HG03095 (cell line): ENCODE measurements around the gene GGN.
A peak's percentile ranks its signal among the peaks of the same experiment; 100 is the strongest.

ENCODE experiments used
- ATAC-seq: cut with Tn5 transposase; IDR thresholded peaks from one replicate; pipeline ENCODE4 v1.9.1; 2021; ENCODE audit warnings: moderate library complexity; ENCODE audit not compliant: unreplicated experiment

GGN gene

GRCh38 chr19:38388349-38389100 lies 691 bp upstream of the GGN start, which contains the start of gene SPRED3:
Gene SPRED3 (plus strand): TSS chr19:38388697. CDS start chr19:38390303, 1,606 bp downstream.
- ATAC-seq, result no peak

DNA sequence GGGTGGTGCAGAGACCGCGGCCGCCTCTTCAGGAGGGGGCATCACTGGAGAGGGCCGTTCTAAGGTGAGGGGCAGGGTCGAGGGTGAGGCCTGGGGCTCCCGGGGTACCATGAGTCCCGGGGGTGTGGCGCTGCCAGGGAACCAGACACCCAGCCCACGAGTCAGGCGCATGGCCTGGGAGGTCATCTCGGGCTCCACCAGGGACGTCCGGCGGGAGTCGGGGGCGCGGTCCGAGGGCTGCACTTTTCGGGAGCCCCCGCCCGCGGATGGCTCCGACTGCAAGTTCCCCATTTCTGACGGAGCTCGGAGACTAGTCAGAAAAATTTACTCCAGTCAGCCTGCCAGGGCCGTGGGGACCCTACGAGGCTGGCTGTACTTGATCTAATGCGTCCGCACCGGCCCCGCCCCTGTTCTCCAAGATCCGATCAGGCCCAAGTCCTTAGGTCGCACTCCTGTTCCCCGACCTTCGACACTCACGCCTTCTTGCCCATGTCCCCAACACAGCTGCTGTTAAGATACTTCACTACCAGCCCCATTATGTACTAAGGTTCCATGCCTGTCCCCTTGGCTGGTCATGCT lies 774 bp downstream of the GGN start:
- no peak for ATAC-seq

DNA sequence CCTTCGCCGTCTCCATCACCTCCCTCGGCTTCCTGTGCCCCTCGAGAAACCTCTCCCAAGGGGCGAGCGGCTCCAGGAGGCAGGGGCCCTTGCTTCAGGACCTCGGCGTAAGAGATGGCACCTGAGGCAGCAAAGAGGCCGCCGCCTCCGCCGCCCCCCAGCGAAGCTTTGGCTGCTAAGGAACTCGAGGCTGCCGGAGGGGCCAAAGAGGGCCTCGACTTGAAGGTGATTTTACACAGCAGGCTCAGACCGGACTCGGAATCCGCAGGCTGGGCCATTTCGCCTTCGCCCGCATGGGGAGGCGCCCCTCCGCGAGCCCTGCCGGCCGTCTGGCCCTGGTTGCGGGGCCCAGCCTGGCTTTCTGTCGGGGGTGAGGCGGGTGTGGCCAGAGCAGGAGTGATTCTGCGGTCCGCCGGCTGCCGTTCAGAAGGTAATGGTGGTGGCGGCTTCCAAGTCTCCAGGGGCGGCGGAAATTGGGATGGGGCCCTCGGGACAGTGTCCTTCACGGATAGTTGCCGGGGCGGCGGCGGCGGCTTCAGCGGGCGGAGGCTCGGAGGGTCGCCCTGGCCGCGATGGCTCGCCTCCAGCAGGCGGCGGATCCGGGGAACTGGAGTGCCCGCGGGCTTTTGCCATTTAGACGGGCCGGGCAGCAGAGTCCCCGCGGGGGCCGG lies 1.4 kb downstream of the GGN start:
- ATAC-seq, result no peak

- ATAC-seq, result no peak
These were observed 2.0 kb downstream of the GGN start for GRCh38 chr19:38385804-38386257.

- ATAC-seq, result no peak
These were observed 2.6 kb downstream of the GGN start for GRCh38 chr19:38385057-38385803.

DNA sequence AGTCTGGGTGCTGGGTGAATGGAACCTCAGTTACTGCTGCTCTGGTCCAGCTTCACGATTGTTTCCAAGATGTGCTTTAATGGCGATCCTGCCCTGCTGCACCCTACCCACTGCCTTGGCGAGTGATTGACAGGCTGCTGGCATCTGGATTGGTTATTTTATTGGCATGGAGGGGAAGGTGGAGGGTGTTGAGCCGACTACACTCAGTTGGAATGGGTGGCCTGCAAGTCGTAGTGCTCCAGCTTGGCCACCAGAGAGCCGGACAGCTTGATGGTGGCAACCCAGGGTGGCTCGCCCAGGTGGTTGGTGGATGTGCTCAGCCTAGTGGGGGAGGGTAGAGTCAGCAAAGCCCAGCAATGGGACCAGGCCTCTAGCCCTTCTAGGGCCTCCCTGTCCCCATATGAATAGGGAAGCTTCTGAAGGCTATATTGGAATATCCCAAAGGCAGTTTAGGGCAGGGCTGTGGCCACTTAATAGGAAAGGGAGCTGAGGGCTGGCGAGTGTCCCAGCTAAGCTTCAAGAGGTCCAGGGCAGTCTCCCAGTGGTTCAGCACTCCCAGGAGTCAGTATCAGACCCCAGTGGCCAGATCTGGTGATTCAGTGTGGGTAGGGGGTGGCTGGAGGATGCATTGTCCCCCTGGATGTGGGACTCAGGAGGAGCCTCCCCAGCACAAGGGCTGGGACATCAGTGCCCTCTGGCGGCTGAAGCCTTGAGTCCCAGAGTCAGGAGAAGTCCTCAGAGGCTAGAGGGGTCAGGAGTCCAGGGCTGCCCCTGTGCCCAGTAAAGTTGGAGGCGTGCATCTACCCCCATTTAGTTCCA lies 3.4 kb downstream of the GGN start:
- no peak for ATAC-seq

DNA sequence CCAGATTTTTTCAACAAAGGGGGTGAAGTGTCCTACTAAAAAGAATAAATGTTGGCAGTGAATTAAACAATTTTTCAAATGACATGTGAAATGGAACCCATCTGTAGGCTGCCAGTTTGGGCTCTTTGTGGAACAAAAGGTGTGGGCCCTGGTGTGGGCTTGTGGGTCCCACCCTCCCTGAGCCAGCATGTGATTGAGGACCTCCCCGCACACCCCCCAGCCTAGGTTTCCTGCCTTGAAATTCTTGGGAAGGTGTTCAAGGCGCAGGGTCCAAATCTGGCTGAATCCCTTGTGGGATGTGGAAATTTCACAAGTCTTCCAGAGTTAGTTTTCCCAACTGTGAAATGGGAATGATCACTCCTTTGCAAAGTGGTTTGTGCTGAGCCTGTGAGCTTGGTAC lies 4.1 kb downstream of the GGN start:
- no peak for ATAC-seq

DNA sequence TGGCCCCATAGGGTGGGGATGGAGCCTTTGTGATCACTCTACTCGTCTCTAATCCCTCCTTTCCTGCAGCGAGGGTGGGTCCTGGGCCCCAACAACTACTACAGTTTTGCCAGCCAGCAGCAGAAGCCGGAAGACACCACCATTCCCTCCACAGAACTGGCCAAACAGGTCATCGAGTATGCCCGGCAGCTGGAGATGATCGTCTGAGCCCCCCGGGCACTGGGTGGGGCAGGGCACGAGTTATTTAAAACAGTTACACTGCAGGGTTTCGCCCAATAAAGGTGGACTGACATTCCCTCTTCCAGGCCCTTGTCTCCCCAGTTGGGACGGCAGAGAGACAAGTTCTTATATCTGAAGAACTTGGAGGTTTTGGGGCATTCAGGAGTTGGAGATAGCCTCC lies 4.7 kb downstream of the GGN start:
- ATAC-seq, result no peak

DNA sequence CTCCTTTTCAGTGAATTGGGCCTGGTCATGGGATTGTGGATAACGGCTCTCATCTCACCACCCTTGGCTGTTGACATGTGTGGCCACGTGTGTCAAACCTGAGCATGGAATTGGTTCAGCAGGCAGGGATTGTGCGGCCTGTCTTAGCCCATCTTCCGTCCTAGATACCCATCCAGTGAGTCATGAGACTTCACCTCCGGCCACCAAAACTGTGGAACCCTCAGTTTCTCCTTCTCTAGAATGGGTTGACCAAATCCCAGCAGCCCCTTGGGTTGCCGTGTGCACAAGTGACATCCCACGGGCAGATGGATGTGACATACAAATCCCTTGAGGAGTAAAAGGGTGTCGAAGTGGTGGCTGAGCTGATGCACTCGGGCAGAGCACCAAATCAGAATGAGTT lies 6.7 kb downstream of the GGN start:
- no peak for ATAC-seq

DNA sequence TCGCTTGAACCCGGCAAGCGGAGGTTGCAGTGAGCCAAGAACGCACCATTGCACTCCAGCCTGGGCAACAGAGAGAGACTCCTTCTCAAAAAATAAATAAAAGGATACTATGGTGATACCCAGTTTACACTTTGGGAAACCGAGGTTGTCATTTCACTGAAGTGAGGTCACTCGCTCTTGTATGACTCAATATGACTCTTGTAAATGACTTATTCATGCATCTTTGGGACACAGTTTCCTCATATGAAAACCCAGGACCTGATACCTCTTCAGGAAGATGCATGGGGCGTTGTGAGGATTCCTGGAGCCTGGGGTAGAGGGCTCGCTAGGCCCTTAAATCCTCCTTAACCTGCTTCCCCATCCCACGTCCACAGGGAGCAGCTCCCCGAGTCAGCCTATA lies 9.0 kb downstream of the GGN start:
- ATAC-seq, result no peak

GRCh38 chr19:38377052-38377451 lies 10.8 kb downstream of the GGN start:
- no peak for ATAC-seq

GRCh38 chr19:38376576-38376975 lies 11.3 kb downstream of the GGN start:
- no peak for ATAC-seq

DNA sequence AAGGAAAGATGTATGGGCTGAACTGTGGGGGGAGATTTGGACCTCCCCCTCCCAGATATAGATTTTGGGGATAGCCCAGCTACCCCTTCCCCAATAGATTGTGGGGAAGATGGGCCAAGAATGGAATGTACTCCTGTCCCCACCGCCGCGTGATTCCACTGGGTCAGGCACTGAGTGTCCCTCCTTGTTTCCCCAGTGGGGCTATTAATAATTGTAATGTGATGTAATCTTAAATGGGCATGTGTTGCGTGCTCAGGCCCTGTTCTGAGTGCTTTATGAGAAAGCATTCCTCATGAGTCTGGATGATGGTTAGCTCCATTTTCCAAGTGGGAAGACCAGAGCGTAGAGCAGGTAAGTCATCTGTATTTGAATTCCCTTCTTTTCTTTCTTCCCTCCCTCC lies 12.1 kb downstream of the GGN start:
- ATAC-seq, result no peak

DNA sequence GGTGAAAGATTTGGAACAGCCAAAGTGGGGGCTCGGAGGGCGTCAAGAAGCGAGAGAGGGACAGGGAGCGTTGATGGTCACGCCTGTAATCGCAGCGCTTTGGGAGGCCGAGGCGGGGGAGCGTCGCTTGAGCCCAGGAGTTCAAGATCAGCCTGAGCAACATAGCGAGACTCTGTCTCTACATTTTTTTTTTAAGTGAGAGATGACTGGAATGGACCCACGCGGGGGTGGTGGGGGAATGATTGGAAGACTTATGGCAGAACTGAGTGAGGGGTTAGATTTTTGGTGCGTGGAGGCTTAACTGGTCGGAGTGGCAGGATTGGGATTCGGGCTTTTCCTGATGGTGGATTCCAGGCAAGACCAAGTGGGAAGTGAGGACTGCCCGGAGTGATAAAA lies 12.7 kb downstream of the GGN start:
- ATAC-seq, result no peak

- ATAC-seq, result peak; percentile 92
These were observed 13.3 kb downstream of the GGN start, which contains the start of gene PSMD8 for GRCh38 chr19:38374332-38375097. Gene PSMD8 (plus strand): TSS chr19:38374571. CDS start chr19:38374602, 31 bp downstream.

DNA sequence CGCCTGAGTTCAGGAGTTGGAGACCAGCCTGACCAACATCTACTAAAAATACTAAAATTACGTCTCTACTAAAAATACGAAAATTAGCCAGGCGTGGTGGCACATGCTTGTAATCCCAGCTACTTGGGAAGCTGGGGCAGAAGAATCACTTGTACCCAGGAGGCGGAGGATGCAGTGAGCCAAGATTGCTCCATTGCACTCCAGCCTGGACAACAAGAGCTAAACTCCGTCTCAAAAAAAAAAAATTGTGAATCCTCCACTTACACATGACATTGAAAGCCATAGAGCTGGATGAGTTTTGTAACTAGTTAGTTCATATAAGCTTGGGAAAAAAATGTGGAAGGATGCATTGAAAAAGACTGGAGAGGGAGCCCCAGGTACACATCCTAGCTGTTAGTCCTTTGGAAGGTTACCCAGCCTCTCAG lies 13.9 kb downstream of the GGN start:
- no peak for ATAC-seq

DNA sequence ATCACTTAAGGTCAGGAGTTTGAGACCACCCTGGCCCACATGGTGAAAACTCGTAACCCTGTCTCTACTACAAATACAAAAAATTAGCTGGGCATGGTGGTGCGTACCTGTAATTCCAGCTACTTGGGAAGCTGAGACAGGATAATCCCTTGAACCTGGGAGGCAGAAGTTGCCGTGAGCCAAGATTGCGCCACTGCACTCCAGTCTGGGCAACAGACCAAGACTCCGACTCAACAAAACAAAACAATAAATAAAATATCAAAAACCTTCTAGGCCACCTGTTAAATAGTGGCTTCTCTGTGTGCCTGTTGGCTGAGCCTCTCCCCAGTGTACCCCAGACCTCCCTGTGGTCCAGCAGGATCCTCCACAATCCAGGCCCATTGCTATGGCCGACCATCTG lies 16.8 kb downstream of the GGN start:
- no peak for ATAC-seq

DNA sequence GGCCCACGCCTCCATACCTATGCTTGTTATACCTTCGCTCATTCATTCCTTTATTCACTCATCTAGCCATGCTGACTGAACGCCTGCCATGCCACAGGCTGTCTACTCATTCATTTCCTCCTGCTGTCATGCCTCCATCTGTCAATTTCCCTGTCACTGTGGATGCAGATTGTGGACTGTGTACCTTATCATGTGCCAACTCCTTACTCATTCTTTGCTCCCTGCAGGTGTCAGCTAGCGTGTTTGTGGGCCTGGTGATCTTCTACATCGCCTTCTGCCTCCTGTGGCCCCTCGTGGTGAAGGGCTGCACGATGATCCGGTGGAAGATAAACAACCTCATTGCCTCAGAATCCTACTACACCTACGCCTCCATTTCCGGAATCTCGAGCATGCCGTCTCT lies 17.5 kb downstream of the GGN start:
- no peak for ATAC-seq

DNA sequence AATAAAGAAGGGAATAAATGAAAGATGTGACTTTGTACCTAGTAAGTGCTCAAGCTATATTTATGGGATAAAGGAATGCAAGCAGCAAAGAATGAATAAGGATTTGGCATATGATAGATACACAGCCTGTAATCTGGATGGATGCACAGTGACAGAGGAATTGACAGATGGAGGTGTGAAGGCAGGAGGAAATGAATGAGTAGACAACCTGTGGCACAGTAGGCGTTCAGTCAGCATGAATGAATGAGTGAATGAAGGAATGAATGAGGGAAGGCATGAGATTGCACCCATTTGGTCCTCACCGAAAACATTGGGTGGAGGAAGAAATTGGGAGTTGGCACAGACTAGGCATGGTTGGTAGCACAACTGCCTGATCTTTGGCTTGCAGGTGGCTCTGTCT lies 18.2 kb downstream of the GGN start:
- ATAC-seq, result no peak

DNA sequence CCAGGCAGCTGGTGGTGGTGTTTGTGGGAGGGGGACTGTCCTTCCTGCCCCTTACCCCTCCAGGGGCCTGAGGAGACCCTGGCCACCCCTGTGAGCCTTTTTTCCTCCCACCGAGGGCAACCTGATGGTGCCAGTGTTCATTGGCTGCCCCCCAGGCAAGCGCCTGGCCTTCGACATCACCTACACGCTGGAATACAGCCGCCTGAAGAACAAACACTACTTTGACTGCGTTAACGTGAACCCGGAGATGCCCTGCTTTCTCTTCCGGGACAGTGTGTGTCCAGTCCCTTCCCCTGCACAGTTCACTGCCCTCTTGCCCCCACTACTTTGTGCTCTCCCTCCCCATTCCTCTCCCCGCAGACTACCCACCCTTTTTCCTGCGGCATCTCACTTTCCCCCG lies 20.8 kb downstream of the GGN start:
- ATAC-seq, result no peak
